ENCODE data around the gene OGN. TPM values are rescaled to one million over a fixed set of nuclear protein-coding genes. Genes with fewer than 3 reads are reported as not detected.
A peak's percentile ranks its signal among the peaks of the same experiment; 100 is the strongest.

OGN gene
- total RNA-seq, 2 experiments from 2014 or later = not detected

GRCh38 chr9:92384375-92384774 is 20.0 kb downstream of the OGN start:
- TSS peak; percentile 18 for BruUV-seq (replicated peaks)
- Histone ChIP-seq H2AFZ (ENCODE audit: low read length) (no peak overlapping the region), H3K27ac (ENCODE audit: low read depth, low read length, poor library complexity, severe bottlenecking) (no peak overlapping the region), H3K9me2 (ENCODE audit: insufficient read depth, low read length) (no peaks in the 10 kb centered on the region), H3K36me3 (ENCODE audit: insufficient read depth, low read length) (peaks cover 21% of the 10 kb centered on the region), H3K4me2 (ENCODE audit: low read length) (no peak overlapping the region), H3K9me3 (ENCODE audit: low read length) (no peaks in the 10 kb centered on the region), H3K79me2 (ENCODE audit: insufficient read depth, low read depth, low read length) (no peaks in the 10 kb centered on the region), H3K4me1 (ENCODE audit: insufficient read depth, low read length, poor library complexity, severe bottlenecking) (no peaks in the 10 kb centered on the region), H4K20me1 (ENCODE audit: insufficient read depth, low read length) (no peaks in the 10 kb centered on the region), H3K4me3 (ENCODE audit: low read depth, low read length, poor library complexity, severe bottlenecking) (no peak overlapping the region)
- POLR2A ChIA-PET = no interaction called here
- TF ChIP-seq EZH2phosphoT487 (IDR thresholded peaks at IDR 0.05; ENCODE audit: borderline replicate concordance, low read depth, low read length) (no peak), CTCF (conservative IDR thresholded peaks at IDR 0.05; ENCODE audit: low read length) (no peak)
- intact Hi-C loops (cut with micrococcal nuclease; ENCODE audit: unreplicated experiment) = no loop called here
- no peak for DNase-seq (ENCODE audit: low spot score)
- CTCF ChIA-PET (ENCODE audit: unreplicated experiment) = no interaction called here

GRCh38 chr9:92381775-92382174 is 22.6 kb downstream of the OGN start:
- Histone ChIP-seq H3K79me2 (ENCODE audit: insufficient read depth, low read depth, low read length) (no peaks in the 10 kb centered on the region), H2AFZ (ENCODE audit: low read length) (no peak overlapping the region), H3K4me2 (ENCODE audit: low read length) (no peak overlapping the region), H3K4me3 (ENCODE audit: low read depth, low read length, poor library complexity, severe bottlenecking) (no peak overlapping the region), H3K9me2 (ENCODE audit: insufficient read depth, low read length) (no peaks in the 10 kb centered on the region), H3K4me1 (ENCODE audit: insufficient read depth, low read length, poor library complexity, severe bottlenecking) (no peaks in the 10 kb centered on the region), H3K27ac (ENCODE audit: low read depth, low read length, poor library complexity, severe bottlenecking) (no peak overlapping the region), H3K36me3 (ENCODE audit: insufficient read depth, low read length) (peaks cover 21% of the 10 kb centered on the region), H4K20me1 (ENCODE audit: insufficient read depth, low read length) (no peaks in the 10 kb centered on the region), H3K9me3 (ENCODE audit: low read length) (no peaks in the 10 kb centered on the region)
- intact Hi-C loops (cut with micrococcal nuclease; ENCODE audit: unreplicated experiment) = no loop called here
- no peak for DNase-seq (ENCODE audit: low spot score)
- no TSS peak for BruUV-seq (replicated peaks)
- TF ChIP-seq CTCF (conservative IDR thresholded peaks at IDR 0.05; ENCODE audit: low read length) (no peak), EZH2phosphoT487 (IDR thresholded peaks at IDR 0.05; ENCODE audit: borderline replicate concordance, low read depth, low read length) (no peak)
- ChIA-PET CTCF (ENCODE audit: unreplicated experiment) (no interaction called here), POLR2A (no interaction called here)

GRCh38 chr9:92380603-92381002 is 23.8 kb downstream of the OGN start:
- Histone ChIP-seq H3K27ac (ENCODE audit: low read depth, low read length, poor library complexity, severe bottlenecking) (no peak overlapping the region), H3K4me1 (ENCODE audit: insufficient read depth, low read length, poor library complexity, severe bottlenecking) (no peaks in the 10 kb centered on the region), H3K4me2 (ENCODE audit: low read length) (no peak overlapping the region), H3K4me3 (ENCODE audit: low read depth, low read length, poor library complexity, severe bottlenecking) (no peak overlapping the region), H2AFZ (ENCODE audit: low read length) (no peak overlapping the region), H3K36me3 (ENCODE audit: insufficient read depth, low read length) (peaks cover 21% of the 10 kb centered on the region), H4K20me1 (ENCODE audit: insufficient read depth, low read length) (no peaks in the 10 kb centered on the region), H3K9me2 (ENCODE audit: insufficient read depth, low read length) (no peaks in the 10 kb centered on the region), H3K9me3 (ENCODE audit: low read length) (no peaks in the 10 kb centered on the region), H3K79me2 (ENCODE audit: insufficient read depth, low read depth, low read length) (no peaks in the 10 kb centered on the region)
- TF ChIP-seq CTCF (conservative IDR thresholded peaks at IDR 0.05; ENCODE audit: low read length) (no peak), EZH2phosphoT487 (IDR thresholded peaks at IDR 0.05; ENCODE audit: borderline replicate concordance, low read depth, low read length) (no peak)
- intact Hi-C loops (cut with micrococcal nuclease; ENCODE audit: unreplicated experiment) = no loop called here
- no peak for DNase-seq (ENCODE audit: low spot score)
- ChIA-PET POLR2A (interaction anchor here (0.6 to 1.1 kb wide), 2 partner anchors 13 to 139 kb away, joined by 3 read pairs; no protein-coding TSS in a partner anchor), CTCF (ENCODE audit: unreplicated experiment) (no interaction called here)
- BruUV-seq (replicated peaks) = TSS peak; percentile 19
